A549 (cell line): ENCODE results near the gene PYROXD2. TPM values are rescaled to one million over a fixed set of nuclear protein-coding genes. Genes with fewer than 3 reads are reported as not detected.

Experiments used
- ATAC-seq, 2 experiments: fragments of 200-7000 bp in 1 of 2; fragments of >200 bp in 1 of 2; cut with Nextera tagmentation in 1 of 2; cut with Tn5 transposase in 1 of 2; 3 replicates each; pipeline versions ENCODE4 v1.8.0 to v1.9.1; 2018 to 2020; ENCODE audit warnings: mild to moderate bottlenecking in 1 of 2, moderate library complexity in 1 of 2
- CTCF ChIA-PET: fragments of 300-600 bp; sonication (Branson Sonifier 250); formaldehyde crosslinking; extraction: SDS; loops from one replicate; lab custom pipeline; 2021; ENCODE audit warnings: antibody characterized with exemption, inconsistent platforms; lab: Yijun Ruan, JAX
- POLR2A ChIA-PET: fragments of 350-600 bp; formaldehyde crosslinking; extraction: SDS; loops from one replicate; lab custom pipeline; 2021; ENCODE audit warnings: antibody characterized with exemption, inconsistent platforms; lab: Yijun Ruan, JAX
- DNase-seq, 2 experiments: peaks; one replicate each; pipeline versions ENCODE4 v3.0.0 to v3.0.0-alpha.2; 2011 to 2016; ENCODE audit warnings: low read depth in 1 of 2, low spot score in 1 of 2
- FAIRE-seq: peaks from 2 replicates; lab custom pipeline; 2011; peaks lifted over from hg19 to GRCh38; lab: Jason Lieb, UNC
- H3K27ac ChIP-seq, 2 experiments: fragments of >200 bp; sonication (Bioruptor Twin); formaldehyde crosslinking; 3 replicates each; pipeline ENCODE4 v1.5.1; 2016 to 2017
- H3K4me1 ChIP-seq: fragments of >200 bp; sonication (Bioruptor Twin); formaldehyde crosslinking; 3 replicates; pipeline ENCODE4 v1.6.1; 2016
- H3K4me2 ChIP-seq: fragments of >200 bp; sonication (Bioruptor Twin); formaldehyde crosslinking; 3 replicates; pipeline ENCODE4 v1.6.1; 2016
- H3K4me3 ChIP-seq: fragments of >200 bp; sonication (Bioruptor Twin); formaldehyde crosslinking; 3 replicates; pipeline ENCODE4 v1.5.1; 2016
- H3K9me3 ChIP-seq: fragments of >200 bp; sonication (Bioruptor Twin); formaldehyde crosslinking; 3 replicates; pipeline ENCODE4 v1.6.1; 2016
- ATOH8 ChIP-seq: fragments of 250-450 bp; sonication (Bioruptor Pico); IDR thresholded peaks from 2 replicates; pipeline ENCODE4 v1.5.0; 2020; ENCODE audit warnings: low read depth, mild to moderate bottlenecking, moderate library complexity
- CBX8 ChIP-seq: fragments of 200-600 bp; sonication (generic); IDR thresholded peaks from 2 replicates; pipeline ENCODE4 v1.6.1; 2016
- CHD2 ChIP-seq: fragments of 150-350 bp; IDR thresholded peaks from 2 replicates; pipeline ENCODE4 v1.6.1; 2014; ENCODE audit warnings: low read length; ENCODE audit not compliant: partially characterized antibody
- CTCF ChIP-seq: fragments of >200 bp; sonication (Bioruptor Twin); formaldehyde crosslinking; IDR thresholded peaks from 3 replicates; pipeline ENCODE4 v1.5.1; 2016
- E2F6 ChIP-seq: IDR thresholded peaks from 2 replicates; pipeline ENCODE4 v1.6.1; 2012; ENCODE audit warnings: low read depth, borderline replicate concordance
- EHMT2 ChIP-seq: fragments of 200-600 bp; sonication (generic); IDR thresholded peaks from 2 replicates; pipeline ENCODE4 v1.6.1; 2016; ENCODE audit warnings: antibody characterized with exemption, low read depth, mild to moderate bottlenecking, moderate library complexity
- ELK1 ChIP-seq: fragments of 150-350 bp; IDR thresholded peaks from 2 replicates; pipeline ENCODE4 v1.6.1; 2014; ENCODE audit warnings: low read depth, mild to moderate bottlenecking, low read length
- ESRRA ChIP-seq: fragments of 150-350 bp; IDR thresholded peaks from 2 replicates; pipeline ENCODE4 v1.6.1; 2014; ENCODE audit warnings: mild to moderate bottlenecking, low read length, borderline replicate concordance
- HDAC2 ChIP-seq: fragments of 200-600 bp; sonication (generic); IDR thresholded peaks from 2 replicates; pipeline ENCODE4 v1.6.1; 2016
- HEYL ChIP-seq: fragments of 250-450 bp; sonication (Bioruptor Pico); IDR thresholded peaks from 2 replicates; pipeline ENCODE4 v1.8.0; 2021; ENCODE audit warnings: mild to moderate bottlenecking, moderate library complexity
- HOXA7 ChIP-seq: fragments of 250-450 bp; sonication (Bioruptor Pico); IDR thresholded peaks from 2 replicates; pipeline ENCODE4 v1.5.0; 2020; ENCODE audit warnings: mild to moderate bottlenecking, moderate library complexity
- HOXB13 ChIP-seq: fragments of 250-450 bp; sonication (Bioruptor Pico); IDR thresholded peaks from 2 replicates; pipeline ENCODE4 v1.5.0; 2020; ENCODE audit warnings: low read depth, mild to moderate bottlenecking, moderate library complexity
- JUNB ChIP-seq: fragments of >200 bp; sonication (Bioruptor Twin); formaldehyde crosslinking; IDR thresholded peaks from 2 replicates; pipeline ENCODE4 v1.6.1; 2016
- KDM1A ChIP-seq: fragments of 200-600 bp; sonication (generic); IDR thresholded peaks from 2 replicates; pipeline ENCODE4 v1.6.1; 2016; ENCODE audit warnings: low read depth, mild to moderate bottlenecking
- KDM5A ChIP-seq: fragments of 200-600 bp; sonication (generic); IDR thresholded peaks from 2 replicates; pipeline ENCODE4 v1.6.1; 2016; ENCODE audit warnings: antibody characterized with exemption, mild to moderate bottlenecking
- NFE2L2 ChIP-seq: fragments of 150-350 bp; conservative IDR thresholded peaks from 2 replicates; pipeline ENCODE4 v1.6.1; 2014; ENCODE audit warnings: low read length
- NR3C1 ChIP-seq: fragments of >200 bp; sonication (Bioruptor Twin); formaldehyde crosslinking; IDR thresholded peaks from 3 replicates; pipeline ENCODE4 v1.6.1; 2017
- PBX3 ChIP-seq: IDR thresholded peaks from 2 replicates; pipeline ENCODE4 v1.6.1; 2012
- PHF8 ChIP-seq: fragments of 200-600 bp; sonication (generic); IDR thresholded peaks from 2 replicates; pipeline ENCODE4 v1.6.1; 2016; ENCODE audit warnings: low read depth, mild to moderate bottlenecking, antibody characterized with exemption, moderate library complexity, borderline replicate concordance
- POLR2A ChIP-seq: IDR thresholded peaks from 2 replicates; pipeline ENCODE4 v1.6.1; 2012; ENCODE audit warnings: mild to moderate bottlenecking, low read length
- RCOR1 ChIP-seq: fragments of 150-350 bp; IDR thresholded peaks from 2 replicates; pipeline ENCODE4 v1.6.1; 2014; ENCODE audit warnings: antibody characterized with exemption, low read length, low read depth
- RFX5 ChIP-seq: fragments of 450-650 bp; IDR thresholded peaks from 2 replicates; pipeline ENCODE4 v1.7.1; 2014; ENCODE audit warnings: antibody characterized with exemption, mild to moderate bottlenecking, moderate library complexity
- TP53 ChIP-seq: fragments of 250-450 bp; sonication (Bioruptor Pico); IDR thresholded peaks from 2 replicates; pipeline ENCODE4 v1.5.0; 2021; ENCODE audit warnings: mild to moderate bottlenecking, moderate library complexity
- ZC3H11A ChIP-seq: fragments of 450-650 bp; IDR thresholded peaks from 2 replicates; pipeline ENCODE4 v1.6.1; 2014; ENCODE audit warnings: antibody characterized with exemption, mild to moderate bottlenecking
- ZNF302 ChIP-seq: fragments of 250-450 bp; sonication (Bioruptor Pico); IDR thresholded peaks from 2 replicates; pipeline ENCODE4 v1.9.0; 2021; ENCODE audit warnings: inconsistent platforms, mild to moderate bottlenecking, moderate library complexity
- WGBS: methylation state at CpG from one replicate; pipeline ENCODE4 v1.1.6; 2017; ENCODE audit errors: missing lambda C conversion rate; 5-methylcytosine and 5-hydroxymethylcytosine counted together
- polyA plus RNA-seq, 4 experiments: library from polyadenylated mRNA; depleted of rRNA in 3 of 4; stranded (reverse); fragments of >200 nt; fragmentation: RNase III in 1 of 4; extraction: RNeasy Plus Mini Kit Qiagen cat#74134 plus additional on column Dnase treatment in 1 of 4; gene quantifications; 2 replicates in 3 of 4; 3 replicates in 1 of 4; pipeline ENCODE4 v1.2.3, GENCODE V29; 2011 to 2017

Gene PYROXD2
- polyA plus RNA-seq, 2 of the 4 experiments (the other 2 are of a cell fraction), result 4.6 to 6.3 TPM

- peaks cover 6% of the 10 kb centered on the region; the same call in 1 of the 3 replicates for H3K9me3 ChIP-seq
- TF ChIP-seq E2F6 (no peak), CHD2 (no peak), PHF8 (no peak), POLR2A (no peak), PBX3 (no peak), RFX5 (no peak), EHMT2 (no peak), NFE2L2 (no peak), ATOH8 (CRISPR knock-in tag) (no peak)
- H3K4me1 ChIP-seq, result no peaks in the 10 kb centered on the region
- FAIRE-seq (no peak), ATAC-seq (no peak), DNase-seq (no peak)
- ChIA-PET CTCF (interaction anchor here (0.6 kb wide), 1 partner anchor 82 kb away, joined by 3 read pairs; no protein-coding TSS in a partner anchor), POLR2A (no interaction called here)
- no peak overlapping the region for H3K4me2 ChIP-seq
- WGBS, result 84% methylated on average over 8 of the region's 8 CpGs
- H3K4me3 ChIP-seq, result no peak overlapping the region
- H3K27ac ChIP-seq, result no peak overlapping the region
Observed at GRCh38 chr10:98431016-98431415, 16.0 kb upstream of the PYROXD2 start.

- TF ChIP-seq HOXB13 (no peak), KDM1A (no peak), CTCF (no peak), HDAC2 (no peak), JUNB (no peak), HEYL (CRISPR knock-in tag) (no peak), ELK1 (no peak), NFE2L2 (no peak), ZNF302 (no peak), TP53 (CRISPR knock-in tag) (no peak), NR3C1 (no peak), KDM5A (no peak), CBX8 (no peak), ZC3H11A (no peak), ESRRA (no peak), RCOR1 (no peak), EHMT2 (no peak), POLR2A (no peak), HOXA7 (CRISPR knock-in tag) (no peak), CHD2 (no peak)
- Histone ChIP-seq H3K9me3 (peaks cover 6% of the 10 kb centered on the region; the same call in 1 of the 3 replicates), H3K4me2 (no peak overlapping the region), H3K4me3 (no peak overlapping the region), H3K4me1 (no peaks in the 10 kb centered on the region), H3K27ac (no peak overlapping the region)
- WGBS, result 96% methylated on average over 8 of the region's 8 CpGs
- ChIA-PET CTCF (no interaction called here), POLR2A (no interaction called here)
- FAIRE-seq, result no peak
- no peak for ATAC-seq
- no peak for DNase-seq
Observed at GRCh38 chr10:98430427-98430826, 15.4 kb upstream of the PYROXD2 start.
